ENCODE data around the gene GCN1.

- no peak for TF ChIP-seq CTCF (conservative IDR thresholded peaks at IDR 0.05 in 1 of 2, IDR thresholded peaks at IDR 0.05 in 1 of 2; ENCODE audit: low read depth in 1 of 2, low read length in 2 of 2)
- no peak for TF ChIP-seq EZH2 (IDR thresholded peaks at IDR 0.05; ENCODE audit: low read length, missing control alignments)
Measured at GRCh38 chr12:120136093-120136770, 58.3 kb downstream of the GCN1 start.
